Measurements from ENCODE around the gene DCAF7. TPM values are rescaled to one million over a fixed set of nuclear protein-coding genes. Genes with fewer than 3 reads are reported as not detected.
A peak's percentile ranks its signal among the peaks of the same experiment; 100 is the strongest.

DCAF7 gene
- total RNA-seq, 1 donor from 2014 or later: 32.3 TPM

GRCh38 chr17:63525190-63525946 lies 24.9 kb upstream of the DCAF7 start:
- no peak for DNase-seq

DNA sequence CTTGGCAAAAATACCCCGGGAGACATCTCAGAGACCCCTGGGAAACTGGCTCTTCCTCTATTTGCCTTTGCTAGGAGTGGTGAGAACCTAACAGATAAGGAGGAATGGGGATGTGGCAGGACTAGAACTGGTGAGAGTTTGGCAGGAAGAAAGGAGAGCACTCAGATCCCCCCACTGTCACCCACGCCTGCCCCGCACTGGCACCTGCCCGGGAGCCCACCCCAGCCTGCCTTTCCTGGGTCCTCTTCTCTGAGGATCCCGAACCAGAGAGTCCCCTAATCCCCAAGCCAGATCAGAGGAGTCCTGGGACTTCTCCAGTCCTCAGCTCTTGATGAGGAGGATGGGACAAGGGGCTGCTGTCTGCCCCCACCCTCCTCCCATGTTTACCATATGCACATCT lies 23.4 kb upstream of the DCAF7 start:
- no peak for DNase-seq

GRCh38 chr17:63528183-63528582 lies 22.1 kb upstream of the DCAF7 start:
- no peak for DNase-seq

- no peak for DNase-seq
Observed at GRCh38 chr17:63529711-63530556, 20.3 kb upstream of the DCAF7 start.

DNA sequence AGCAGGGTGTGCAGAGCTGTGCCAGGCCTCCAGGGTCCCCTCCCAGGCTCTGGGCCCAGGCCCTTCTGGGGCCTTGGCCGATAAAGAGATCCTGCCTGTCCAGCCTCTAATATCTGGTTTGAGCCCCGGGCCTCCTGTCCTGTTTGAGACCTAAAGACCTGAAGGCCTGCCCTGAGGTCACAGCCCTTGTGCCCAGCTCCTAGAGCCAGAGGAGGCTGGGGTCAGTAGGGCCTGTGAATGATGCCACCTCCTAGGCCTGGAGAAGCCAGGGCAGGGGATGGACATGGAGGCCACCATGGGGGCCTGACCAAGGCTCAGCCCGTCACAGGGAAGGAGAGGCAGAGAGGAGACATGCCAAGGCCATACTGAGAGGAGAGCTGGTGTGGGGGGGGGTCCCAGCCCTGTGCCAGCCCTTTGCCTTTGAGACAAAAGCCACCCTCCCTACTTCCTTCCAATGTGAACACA lies 19.7 kb upstream of the DCAF7 start:
- DNase-seq: no peak

DNA sequence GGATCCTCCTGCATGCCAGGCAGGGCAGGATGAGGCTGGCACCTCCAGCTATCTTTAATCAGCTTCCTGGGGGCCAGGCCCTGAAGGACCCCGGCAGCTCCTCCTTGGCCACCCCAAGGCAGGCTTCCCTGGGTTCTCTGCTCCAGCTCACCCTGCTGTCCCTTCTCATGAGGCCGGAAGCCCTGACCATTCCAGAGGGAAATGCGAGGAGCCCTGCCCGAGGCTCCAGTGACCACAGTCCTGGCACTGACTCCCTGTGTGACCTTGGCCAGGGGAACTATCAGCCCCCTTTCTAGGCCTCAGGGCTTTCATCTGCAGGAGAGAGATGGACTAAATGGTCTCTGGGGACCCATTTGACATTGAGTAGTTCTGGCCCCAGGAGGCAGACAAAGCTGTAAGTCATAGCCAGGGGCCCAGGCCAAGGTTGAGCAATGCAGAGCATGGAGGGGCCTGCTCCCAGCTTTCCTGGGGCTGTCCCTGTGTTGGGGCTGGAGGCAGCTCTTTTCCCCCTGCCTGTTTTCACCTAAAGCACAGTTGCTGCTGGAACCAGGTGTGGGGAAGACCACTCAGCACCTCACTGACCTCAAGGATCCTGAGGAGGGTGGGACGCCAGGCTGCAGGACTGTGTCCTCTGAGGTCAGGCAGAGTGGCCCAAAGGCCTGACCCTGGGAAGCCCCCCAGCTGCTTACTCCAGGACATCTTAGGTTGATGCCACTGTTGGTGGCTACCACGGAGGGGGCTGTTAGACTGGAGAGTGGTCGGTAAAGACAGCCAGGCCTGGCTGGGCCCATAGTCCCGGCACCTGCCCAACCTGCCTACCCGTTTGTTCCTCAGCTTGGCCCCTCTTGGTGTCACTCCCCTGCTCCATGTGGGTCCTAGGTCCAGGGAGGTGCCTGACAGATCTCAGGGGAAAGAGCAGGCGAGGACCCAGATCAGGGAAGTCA lies 19.0 kb upstream of the DCAF7 start:
- no peak for DNase-seq

GRCh38 chr17:63533433-63534077 lies 16.7 kb upstream of the DCAF7 start:
- DNase-seq: no peak

DNA sequence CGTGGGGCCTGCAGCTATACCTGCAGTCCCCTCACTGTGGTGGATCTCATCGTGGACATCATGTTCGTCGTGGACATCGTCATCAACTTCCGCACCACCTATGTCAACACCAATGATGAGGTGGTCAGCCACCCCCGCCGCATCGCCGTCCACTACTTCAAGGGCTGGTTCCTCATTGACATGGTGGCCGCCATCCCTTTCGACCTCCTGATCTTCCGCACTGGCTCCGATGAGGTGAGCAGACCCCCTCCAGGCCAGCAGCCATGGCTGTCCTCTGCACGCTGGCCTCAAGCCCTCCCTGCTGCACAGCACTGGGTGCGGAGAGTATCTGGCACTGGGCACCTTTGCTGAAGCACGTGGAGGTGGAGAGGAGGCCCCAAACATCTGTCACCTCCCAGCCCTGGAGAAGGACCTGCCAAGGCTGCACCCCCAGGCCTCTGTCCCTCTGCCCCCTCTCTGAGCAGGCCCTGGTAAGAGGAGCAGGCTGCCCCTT lies 16.2 kb upstream of the DCAF7 start:
- no peak for DNase-seq

DNA sequence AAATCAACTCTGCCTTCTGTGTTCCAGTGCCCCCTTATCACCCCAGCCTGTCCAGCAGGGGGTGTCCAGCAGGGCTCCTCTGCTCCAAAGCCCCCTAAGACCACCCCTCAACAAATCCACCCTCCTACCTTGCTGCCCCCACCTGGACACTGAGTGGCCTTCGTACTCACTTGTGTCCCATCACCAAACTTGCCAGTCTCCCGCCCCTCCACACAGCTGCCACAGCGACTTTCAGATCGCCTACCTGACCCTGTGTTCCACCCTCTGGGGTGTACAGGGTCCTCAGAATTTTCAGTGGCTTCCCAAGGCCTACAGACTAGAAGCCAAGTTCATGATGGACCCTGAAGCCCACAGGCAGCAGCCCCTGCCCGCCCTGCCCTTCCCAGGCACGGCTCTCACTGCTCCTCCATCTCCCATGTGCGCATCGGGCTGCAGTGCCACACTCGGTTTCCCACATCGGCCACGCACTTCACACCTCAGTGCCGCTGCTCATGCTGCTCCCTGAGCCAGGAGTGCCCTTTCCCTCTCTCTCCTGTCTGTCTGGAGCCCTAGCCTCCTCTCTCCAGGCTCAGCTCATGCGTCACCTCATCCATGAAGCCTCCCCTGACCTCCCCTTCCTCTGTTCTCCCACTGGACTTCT lies 15.3 kb upstream of the DCAF7 start:
- DNase-seq: no peak

DNA sequence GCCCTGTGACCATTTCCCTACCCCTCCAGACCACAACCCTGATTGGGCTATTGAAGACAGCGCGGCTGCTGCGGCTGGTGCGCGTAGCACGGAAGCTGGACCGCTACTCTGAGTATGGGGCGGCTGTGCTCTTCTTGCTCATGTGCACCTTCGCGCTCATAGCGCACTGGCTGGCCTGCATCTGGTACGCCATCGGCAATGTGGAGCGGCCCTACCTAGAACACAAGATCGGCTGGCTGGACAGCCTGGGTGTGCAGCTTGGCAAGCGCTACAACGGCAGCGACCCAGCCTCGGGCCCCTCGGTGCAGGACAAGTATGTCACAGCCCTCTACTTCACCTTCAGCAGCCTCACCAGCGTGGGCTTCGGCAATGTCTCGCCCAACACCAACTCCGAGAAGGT lies 14.6 kb upstream of the DCAF7 start:
- DNase-seq: no peak

- no peak for DNase-seq
Observed at GRCh38 chr17:63537001-63537400, 13.3 kb upstream of the DCAF7 start.

GRCh38 chr17:63537991-63538692 lies 12.1 kb upstream of the DCAF7 start:
- peak; percentile 40 for DNase-seq

- DNase-seq: no peak
Observed at GRCh38 chr17:63538693-63539595, 11.3 kb upstream of the DCAF7 start.

GRCh38 chr17:63540590-63540989 lies 9.7 kb upstream of the DCAF7 start:
- no peak for DNase-seq

- no peak for DNase-seq
Observed at GRCh38 chr17:63542218-63542545, 8.1 kb upstream of the DCAF7 start.

GRCh38 chr17:63542942-63543821 lies 7.1 kb upstream of the DCAF7 start:
- no peak for DNase-seq

DNA sequence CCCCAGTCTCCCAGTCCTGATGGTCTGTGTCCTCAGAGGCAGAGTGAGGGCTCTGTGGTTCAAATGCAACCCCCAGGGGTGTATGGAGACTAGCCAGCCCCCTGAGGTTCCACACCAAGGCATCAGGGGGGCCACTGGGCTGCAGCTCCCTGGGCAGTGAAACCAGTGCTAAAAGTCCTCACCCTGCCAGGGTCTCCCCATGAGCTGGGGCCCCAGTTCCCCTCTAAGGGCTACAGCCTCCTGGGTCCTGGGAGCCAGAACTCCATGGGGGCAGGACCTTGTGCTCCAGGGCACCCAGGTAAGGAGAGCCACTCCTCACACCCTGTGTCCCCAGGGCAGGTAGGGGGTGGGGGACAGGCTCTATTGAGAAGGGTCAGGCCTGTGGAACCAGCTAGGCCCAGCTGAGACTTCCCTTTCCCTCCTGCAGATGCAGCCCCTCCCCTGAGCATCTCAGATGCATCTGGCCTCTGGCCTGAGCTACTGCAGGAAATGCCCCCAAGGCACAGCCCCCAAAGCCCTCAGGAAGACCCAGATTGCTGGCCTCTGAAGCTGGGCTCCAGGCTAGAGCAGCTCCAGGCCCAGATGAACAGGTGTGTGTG lies 6.4 kb upstream of the DCAF7 start:
- no peak for DNase-seq

Measured in occipital lobe (tissue), 2 donors.